Ovary (tissue), 3 donors: ENCODE measurements around the gene P4HA1.
"Not testable (repeated sequence)": the region's sequence is repeated elsewhere in the genome, so short reads cannot be mapped to it uniquely, and the experiment has no call there.

ENCODE experiments used
- POLR2A ChIP-seq: fragments of 450-650 bp; IDR thresholded peaks from one replicate; pipeline ENCODE4 v1.6.1; 2017; ENCODE audit warnings: antibody characterized with exemption, mild to moderate bottlenecking, moderate library complexity
- TF ChIP-seq, protein P1 (sequence below), 3 donors: fragments of 450-650 bp in 2 of 3; fragments of 200-600 bp in 1 of 3; IDR thresholded peaks; one replicate each; pipeline versions ENCODE4 v1.5.1 to v1.8.0; 2016 to 2022; ENCODE audit warnings: antibody characterized with exemption in 3 of 3, mild to moderate bottlenecking in 1 of 3
- donor health status: DM: no; HTN: no; CAD: no.

DNA sequence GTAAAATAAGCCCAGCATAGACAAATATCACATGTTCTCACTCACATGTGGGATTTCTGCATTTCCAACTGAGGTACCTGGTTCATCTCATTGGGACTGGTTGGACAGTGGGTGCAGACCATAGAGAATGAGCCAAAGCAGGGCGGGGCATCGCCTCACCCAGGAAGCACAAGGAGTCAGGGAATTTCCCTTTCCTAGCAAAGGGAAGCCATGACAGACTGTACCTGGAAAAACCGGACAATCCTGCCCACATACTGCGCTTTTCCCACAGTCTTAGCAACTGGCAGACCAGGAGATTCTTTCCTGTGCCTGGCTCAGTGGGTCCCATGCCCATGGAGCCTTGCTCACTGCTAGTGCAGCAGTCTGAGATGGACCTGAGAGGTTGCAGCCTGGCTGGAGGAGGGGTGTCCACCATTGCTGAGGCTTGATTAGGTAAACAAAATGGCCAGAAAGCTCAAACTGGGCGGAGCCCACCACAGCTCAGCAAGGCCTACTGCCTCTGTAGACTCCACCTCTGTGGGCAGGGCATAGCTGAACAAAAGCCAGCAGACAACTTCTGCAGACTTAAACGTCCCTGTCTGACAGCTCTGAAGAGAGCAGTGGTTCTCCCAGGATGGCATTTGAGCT, 75.0 kb downstream of the P4HA1 start:
- TF ChIP-seq, protein P1, sequence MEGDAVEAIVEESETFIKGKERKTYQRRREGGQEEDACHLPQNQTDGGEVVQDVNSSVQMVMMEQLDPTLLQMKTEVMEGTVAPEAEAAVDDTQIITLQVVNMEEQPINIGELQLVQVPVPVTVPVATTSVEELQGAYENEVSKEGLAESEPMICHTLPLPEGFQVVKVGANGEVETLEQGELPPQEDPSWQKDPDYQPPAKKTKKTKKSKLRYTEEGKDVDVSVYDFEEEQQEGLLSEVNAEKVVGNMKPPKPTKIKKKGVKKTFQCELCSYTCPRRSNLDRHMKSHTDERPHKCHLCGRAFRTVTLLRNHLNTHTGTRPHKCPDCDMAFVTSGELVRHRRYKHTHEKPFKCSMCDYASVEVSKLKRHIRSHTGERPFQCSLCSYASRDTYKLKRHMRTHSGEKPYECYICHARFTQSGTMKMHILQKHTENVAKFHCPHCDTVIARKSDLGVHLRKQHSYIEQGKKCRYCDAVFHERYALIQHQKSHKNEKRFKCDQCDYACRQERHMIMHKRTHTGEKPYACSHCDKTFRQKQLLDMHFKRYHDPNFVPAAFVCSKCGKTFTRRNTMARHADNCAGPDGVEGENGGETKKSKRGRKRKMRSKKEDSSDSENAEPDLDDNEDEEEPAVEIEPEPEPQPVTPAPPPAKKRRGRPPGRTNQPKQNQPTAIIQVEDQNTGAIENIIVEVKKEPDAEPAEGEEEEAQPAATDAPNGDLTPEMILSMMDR (IDR thresholded peaks at IDR 0.05): not testable (repeated sequence)
- TF ChIP-seq POLR2A: not testable (repeated sequence)
